Osteocyte (in vitro differentiated cells): ENCODE results near the gene TFRC. TPM values are rescaled to one million over a fixed set of nuclear protein-coding genes. Genes with fewer than 3 reads are reported as not detected.
A peak's percentile ranks its signal among the peaks of the same experiment; 100 is the strongest.

ENCODE experiments used
- DNase-seq: peaks from one replicate; pipeline ENCODE4 v3.0.0; 2021; ENCODE audit warnings: mixed read lengths; ENCODE audit not compliant: unreplicated experiment; ENCODE audit errors: extremely low spot score
- H3K27ac Mint-ChIP-seq: one replicate; pipeline ENCODE4 v1.8.0; 2021; ENCODE audit warnings: mild to moderate bottlenecking, mixed read lengths; ENCODE audit not compliant: unreplicated experiment
- H3K27me3 Mint-ChIP-seq: one replicate; pipeline ENCODE4 v1.8.0; 2021; ENCODE audit warnings: mixed read lengths; ENCODE audit not compliant: unreplicated experiment
- H3K36me3 Mint-ChIP-seq: one replicate; pipeline ENCODE4 v1.8.0; 2021; ENCODE audit warnings: mixed read lengths; ENCODE audit not compliant: unreplicated experiment
- H3K4me1 Mint-ChIP-seq: one replicate; pipeline ENCODE4 v1.8.0; 2021; ENCODE audit warnings: mixed read lengths; ENCODE audit not compliant: unreplicated experiment
- H3K4me3 Mint-ChIP-seq: one replicate; pipeline ENCODE4 v1.8.0; 2021; ENCODE audit warnings: mild to moderate bottlenecking, moderate library complexity, mixed read lengths; ENCODE audit not compliant: unreplicated experiment
- H3K9me3 Mint-ChIP-seq: one replicate; pipeline ENCODE4 v1.8.0; 2021; ENCODE audit warnings: mixed read lengths; ENCODE audit not compliant: unreplicated experiment
- long read RNA-seq: library from polyadenylated mRNA; unstranded; transcript quantifications from one replicate; pipeline ENCODE4 v2.0.0, GENCODE V29; 2021
- total RNA-seq: library from RNA; stranded (reverse); gene quantifications from 2 replicates; pipeline ENCODE4 v1.2.1, GENCODE V29; 2021
- TF ChIP-seq, protein P1 (sequence below): fragments of 200-600 bp; sonication (generic); IDR thresholded peaks from 2 replicates; pipeline ENCODE4 v1.5.0; 2021; ENCODE audit warnings: antibody characterized with exemption, mild to moderate bottlenecking, moderate library complexity

The TFRC gene
- 80.0 and 84.6 TPM in 2 replicates for total RNA-seq
- long read RNA-seq, full-length matches to known transcripts = 32 of 96 reads
- long read RNA-seq, partial matches to known transcripts = 45 of 96 reads
- long read RNA-seq, other reads (novel, unspliced or antisense) = 19 of 96 reads

DNA sequence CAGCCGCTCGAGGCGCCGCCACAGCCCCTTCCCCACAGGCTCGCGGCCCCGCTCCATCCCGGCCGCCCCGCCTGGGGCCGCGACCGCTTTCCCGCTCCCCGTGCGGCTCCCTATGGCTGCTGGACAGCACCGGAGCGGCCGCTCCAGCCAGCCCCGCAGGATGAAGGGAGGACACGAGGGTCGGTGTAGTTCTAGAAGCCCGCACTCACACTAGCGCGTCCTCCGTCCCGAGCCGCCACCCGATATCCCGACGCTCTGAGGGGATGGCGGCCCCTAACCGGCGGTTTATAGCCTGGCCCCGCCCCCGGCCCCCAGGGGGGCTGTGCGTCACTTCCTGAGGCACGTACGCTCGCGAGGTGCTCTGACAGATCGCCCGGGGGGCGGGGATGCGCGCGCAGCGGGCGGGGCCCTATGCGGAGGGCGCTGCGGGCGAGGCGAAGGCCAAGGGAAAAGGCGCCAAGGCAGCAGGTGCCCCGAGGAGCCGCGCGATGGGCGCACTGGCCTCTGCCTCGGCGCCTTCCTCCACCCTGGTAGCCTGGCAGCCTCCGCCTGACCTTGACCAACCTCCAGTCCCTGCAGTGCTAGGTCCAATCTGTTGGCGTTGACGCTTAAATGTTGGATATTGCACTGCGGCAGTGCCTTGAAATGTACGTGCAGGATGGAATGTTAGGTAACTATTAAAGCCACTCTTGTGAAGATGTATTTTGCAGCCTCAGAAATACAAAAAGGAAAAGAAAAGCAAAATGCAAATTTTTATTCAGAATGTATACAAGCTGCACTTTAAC is at the start of gene TFRC:
Gene TFRC (minus strand): TSS at position 257 of the 785 bp plus-strand sequence. CDS start 4,991 bp downstream, outside the sequence.
- Mint-ChIP-seq H3K4me3 (peak within 1 kb of the TSS; percentile 88), H3K36me3 (no peaks in the 10 kb centered on the region), H3K4me1 (peaks cover 15% of the 10 kb centered on the region), H3K27me3 (peaks cover 3% of the 10 kb centered on the region), H3K9me3 (no peaks in the 10 kb centered on the region), H3K27ac (peak within 1 kb of the TSS; percentile 77)
- DNase-seq = peak; percentile 96
- TF ChIP-seq, protein P1, sequence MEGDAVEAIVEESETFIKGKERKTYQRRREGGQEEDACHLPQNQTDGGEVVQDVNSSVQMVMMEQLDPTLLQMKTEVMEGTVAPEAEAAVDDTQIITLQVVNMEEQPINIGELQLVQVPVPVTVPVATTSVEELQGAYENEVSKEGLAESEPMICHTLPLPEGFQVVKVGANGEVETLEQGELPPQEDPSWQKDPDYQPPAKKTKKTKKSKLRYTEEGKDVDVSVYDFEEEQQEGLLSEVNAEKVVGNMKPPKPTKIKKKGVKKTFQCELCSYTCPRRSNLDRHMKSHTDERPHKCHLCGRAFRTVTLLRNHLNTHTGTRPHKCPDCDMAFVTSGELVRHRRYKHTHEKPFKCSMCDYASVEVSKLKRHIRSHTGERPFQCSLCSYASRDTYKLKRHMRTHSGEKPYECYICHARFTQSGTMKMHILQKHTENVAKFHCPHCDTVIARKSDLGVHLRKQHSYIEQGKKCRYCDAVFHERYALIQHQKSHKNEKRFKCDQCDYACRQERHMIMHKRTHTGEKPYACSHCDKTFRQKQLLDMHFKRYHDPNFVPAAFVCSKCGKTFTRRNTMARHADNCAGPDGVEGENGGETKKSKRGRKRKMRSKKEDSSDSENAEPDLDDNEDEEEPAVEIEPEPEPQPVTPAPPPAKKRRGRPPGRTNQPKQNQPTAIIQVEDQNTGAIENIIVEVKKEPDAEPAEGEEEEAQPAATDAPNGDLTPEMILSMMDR = no peak

DNA sequence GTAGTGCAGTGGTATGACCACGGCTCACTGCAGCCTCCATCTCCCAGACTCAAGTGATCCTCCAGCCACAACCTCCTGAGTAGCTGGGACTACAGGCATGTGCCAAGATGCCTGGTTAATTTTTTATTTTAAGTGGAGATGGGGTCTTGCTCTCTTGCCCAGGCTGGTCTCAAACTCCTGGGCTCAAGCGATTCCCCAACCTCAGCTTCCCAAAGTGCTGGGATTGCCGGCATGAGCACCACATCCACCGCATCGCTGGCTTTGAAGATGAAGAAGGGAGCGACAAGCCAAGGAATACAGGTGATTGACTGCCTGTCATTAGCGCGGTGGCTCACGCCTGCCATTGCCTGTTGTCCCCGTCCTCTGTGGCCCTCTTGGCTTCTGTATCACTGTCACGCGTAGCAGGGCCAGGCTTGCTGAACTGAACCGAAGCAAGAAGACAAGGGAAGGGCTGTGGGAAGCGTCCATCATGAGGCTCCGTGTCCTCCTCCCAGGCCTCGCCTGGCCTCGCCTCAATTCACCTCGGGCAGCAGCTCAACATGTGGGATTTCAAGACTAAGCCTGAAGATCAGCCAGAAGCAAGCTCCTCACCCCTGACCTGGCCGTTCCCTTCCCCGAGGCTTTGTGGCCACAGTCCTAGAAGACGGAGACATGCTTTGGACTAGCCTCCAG is 46.4 kb upstream of the TFRC start:
- no peaks in the 10 kb centered on the region for H3K9me3 Mint-ChIP-seq
- H3K4me3 Mint-ChIP-seq = no peak overlapping the region
- DNase-seq = no peak
- TF ChIP-seq, protein P1 = no peak
- H3K4me1 Mint-ChIP-seq = no peaks in the 10 kb centered on the region
- peaks cover 2% of the 10 kb centered on the region for H3K27me3 Mint-ChIP-seq
- H3K36me3 Mint-ChIP-seq = no peaks in the 10 kb centered on the region
- H3K27ac Mint-ChIP-seq = no peak overlapping the region

- no peaks in the 10 kb centered on the region for H3K36me3 Mint-ChIP-seq
- TF ChIP-seq, protein P1 = no peak
- no peaks in the 10 kb centered on the region for H3K9me3 Mint-ChIP-seq
- H3K27ac Mint-ChIP-seq = no peak overlapping the region
- H3K4me1 Mint-ChIP-seq = no peaks in the 10 kb centered on the region
- peaks cover 2% of the 10 kb centered on the region for H3K27me3 Mint-ChIP-seq
- H3K4me3 Mint-ChIP-seq = no peak overlapping the region
- no peak for DNase-seq
These were observed 45.6 kb upstream of the TFRC start for GRCh38 chr3:196127308-196128040.

GRCh38 chr3:196124608-196125007 is 42.7 kb upstream of the TFRC start:
- H3K36me3 Mint-ChIP-seq = no peaks in the 10 kb centered on the region
- no peaks in the 10 kb centered on the region for H3K27me3 Mint-ChIP-seq
- no peaks in the 10 kb centered on the region for H3K4me1 Mint-ChIP-seq
- H3K9me3 Mint-ChIP-seq = no peaks in the 10 kb centered on the region
- TF ChIP-seq, protein P1 = no peak
- H3K27ac Mint-ChIP-seq = no peak overlapping the region
- no peak overlapping the region for H3K4me3 Mint-ChIP-seq
- DNase-seq = no peak
